GM19438 (cell line): ENCODE measurements around the gene INAVA.

Experiments used
- ATAC-seq: cut with Tn5 transposase; IDR thresholded peaks from one replicate; pipeline ENCODE4 v1.9.1; 2021; ENCODE audit warnings: low read depth; ENCODE audit not compliant: unreplicated experiment

Gene INAVA

GRCh38 chr1:200874694-200875093 lies 20.0 kb upstream of the INAVA start:
- no peak for ATAC-seq

GRCh38 chr1:200875416-200875815 lies 19.3 kb upstream of the INAVA start:
- ATAC-seq = no peak

GRCh38 chr1:200877010-200877409 lies 17.7 kb upstream of the INAVA start:
- ATAC-seq = no peak

- ATAC-seq = no peak
These were observed 16.7 kb upstream of the INAVA start for GRCh38 chr1:200877839-200878551.

- no peak for ATAC-seq
These were observed 14.5 kb upstream of the INAVA start for GRCh38 chr1:200880212-200880611.

- no peak for ATAC-seq
These were observed 11.6 kb upstream of the INAVA start for GRCh38 chr1:200883118-200883517.

- ATAC-seq = no peak
These were observed 8.9 kb upstream of the INAVA start for GRCh38 chr1:200885623-200886402.

GRCh38 chr1:200886594-200886993 lies 8.1 kb upstream of the INAVA start:
- ATAC-seq = no peak

GRCh38 chr1:200887036-200887435 lies 7.7 kb upstream of the INAVA start:
- ATAC-seq = no peak

- ATAC-seq = no peak
These were observed 6.8 kb upstream of the INAVA start for GRCh38 chr1:200887772-200888348.

GRCh38 chr1:200888349-200888838 lies 6.3 kb upstream of the INAVA start:
- ATAC-seq = peak; percentile 88

GRCh38 chr1:200889571-200889970 lies 5.1 kb upstream of the INAVA start:
- no peak for ATAC-seq

- no peak for ATAC-seq
These were observed 4.7 kb upstream of the INAVA start for GRCh38 chr1:200890027-200890426.

GRCh38 chr1:200890818-200891773 lies 3.6 kb upstream of the INAVA start:
- ATAC-seq = peak; percentile 21

GRCh38 chr1:200891774-200892157 lies 2.9 kb upstream of the INAVA start:
- no peak for ATAC-seq

- no peak for ATAC-seq
These were observed 2.2 kb upstream of the INAVA start for GRCh38 chr1:200892546-200892945.

- ATAC-seq = no peak
These were observed 1.7 kb upstream of the INAVA start for GRCh38 chr1:200892958-200893357.

GRCh38 chr1:200893411-200893901 lies 1.2 kb upstream of the INAVA start:
- ATAC-seq = no peak

GRCh38 chr1:200895443-200895789 lies 716 bp downstream of the INAVA start:
- ATAC-seq = no peak

GRCh38 chr1:200895801-200896530 lies 1.3 kb downstream of the INAVA start:
- ATAC-seq = peak; percentile 59
